Measurements from ENCODE around the gene SUCNR1.

Gene SUCNR1

DNA sequence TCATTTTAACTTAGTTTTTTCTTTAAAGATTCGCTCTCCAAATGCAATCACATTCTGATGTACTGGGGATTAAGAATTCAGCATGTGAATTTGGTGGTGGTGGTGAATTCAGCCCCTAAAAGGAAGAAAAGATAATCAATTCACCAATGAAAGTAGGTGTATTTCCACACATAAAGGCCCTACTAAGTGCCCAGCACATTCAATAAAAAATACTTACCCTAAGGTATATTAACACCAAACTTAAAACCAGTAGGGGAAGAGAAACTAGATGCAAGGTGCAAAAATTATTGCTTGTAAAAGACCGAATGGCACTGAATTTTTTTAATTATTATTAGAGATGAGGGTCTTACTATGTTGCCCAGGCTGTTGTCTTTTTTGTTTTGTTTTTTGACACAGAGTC is 16.8 kb upstream of the SUCNR1 start:
- Histone ChIP-seq H2AK5ac (ENCODE audit: low read length, severe bottlenecking) (no peak overlapping the region), H3K27me3 (ENCODE audit: control insufficient read depth in 1 of 2, insufficient read depth in 1 of 2, low read length in 2 of 2) (no peaks in the 10 kb centered on the region), H2BK120ac (ENCODE audit: low read depth, low read length) (no peak overlapping the region)

DNA sequence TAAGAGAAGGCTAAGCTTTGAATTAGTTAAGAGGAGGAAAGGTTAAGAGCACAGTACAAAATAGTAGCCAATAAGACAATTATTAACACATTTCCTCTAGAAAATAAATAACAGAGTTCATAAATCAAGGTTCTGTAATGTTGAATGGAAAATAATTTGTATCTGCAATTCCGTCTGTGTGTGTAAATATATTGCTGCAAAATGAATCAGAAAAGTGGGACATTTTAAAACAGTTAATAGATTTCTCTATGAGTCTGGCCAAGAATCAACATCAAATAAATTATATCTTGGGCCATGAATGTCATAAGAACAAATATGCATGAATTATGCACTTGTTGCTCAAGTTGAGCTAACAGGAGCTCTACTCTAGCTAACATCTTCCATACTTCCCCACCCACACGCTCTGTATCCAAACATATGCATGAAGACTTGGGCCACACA is 14.2 kb upstream of the SUCNR1 start:
- no peak overlapping the region for H2BK15ac ChIP-seq (ENCODE audit: low read depth, poor library complexity, severe bottlenecking)
- 100% methylated on average over 1 of the region's 2 CpGs for WGBS
- no peak for DNase-seq
- peak overlapping the region; percentile 96 for H3K27ac ChIP-seq (ENCODE audit: low read length, poor library complexity, severe bottlenecking)
- no peak overlapping the region for H3K14ac ChIP-seq (ENCODE audit: low read length in 2 of 2)
- H3K23ac ChIP-seq (ENCODE audit: low read length in 2 of 2) = no peak overlapping the region
- H2AFZ ChIP-seq (ENCODE audit: low read depth, low read length) = no peak overlapping the region
- no peaks in the 10 kb centered on the region for H3K36me3 ChIP-seq (ENCODE audit: control insufficient read depth in 1 of 2, insufficient read depth in 2 of 2, low read depth in 1 of 2, low read length in 2 of 2)
- H3K79me1 ChIP-seq (replicated peaks; ENCODE audit: low read length, poor library complexity, severe bottlenecking) = no peaks in the 10 kb centered on the region
- H3K4me2 ChIP-seq (ENCODE audit: low read length, poor library complexity, severe bottlenecking) = no peak overlapping the region
- H3K9me3 ChIP-seq (ENCODE audit: control insufficient read depth, low read length) = no peaks in the 10 kb centered on the region
- H4K91ac ChIP-seq (ENCODE audit: low read length) = no peak overlapping the region
- H3K4ac ChIP-seq (ENCODE audit: low read depth in 1 of 2, low read length in 2 of 2) = no peak overlapping the region
- no peak overlapping the region for H3K9ac ChIP-seq (ENCODE audit: low read length)
- H2AK5ac ChIP-seq (ENCODE audit: low read length, severe bottlenecking) = no peak overlapping the region
- H3K18ac ChIP-seq (ENCODE audit: low read depth in 1 of 2, low read length in 2 of 2) = no peak overlapping the region
- H2BK12ac ChIP-seq (ENCODE audit: low read length in 2 of 2) = no peak overlapping the region
- peak overlapping the region; percentile 35 for H2BK5ac ChIP-seq (ENCODE audit: low read depth, low read length, poor library complexity, severe bottlenecking)
- H4K8ac ChIP-seq (ENCODE audit: low read length) = no peak overlapping the region
- no peaks in the 10 kb centered on the region for H3K27me3 ChIP-seq (ENCODE audit: control insufficient read depth in 1 of 2, insufficient read depth in 1 of 2, low read length in 2 of 2)
- H3K4me1 ChIP-seq (ENCODE audit: control insufficient read depth, insufficient read depth, low read depth, low read length) = no peaks in the 10 kb centered on the region
- no peak overlapping the region for H3K4me3 ChIP-seq (ENCODE audit: insufficient read depth in 1 of 2, low read depth in 1 of 2, low read length in 2 of 2)
- no peak overlapping the region for H2BK120ac ChIP-seq (ENCODE audit: low read depth, low read length)

More for the DNA sequence above, 16.8 kb upstream of the SUCNR1 start:
- no peaks in the 10 kb centered on the region for H3K9me3 ChIP-seq (ENCODE audit: control insufficient read depth, low read length)
- H3K4me1 ChIP-seq (ENCODE audit: control insufficient read depth, insufficient read depth, low read depth, low read length) = no peaks in the 10 kb centered on the region
- H3K23ac ChIP-seq (ENCODE audit: low read length in 2 of 2) = no peak overlapping the region
- H3K36me3 ChIP-seq (ENCODE audit: control insufficient read depth in 1 of 2, insufficient read depth in 2 of 2, low read depth in 1 of 2, low read length in 2 of 2) = no peaks in the 10 kb centered on the region
- WGBS = 100% methylated on average over 1 of the region's 2 CpGs
- H2BK15ac ChIP-seq (ENCODE audit: low read depth, poor library complexity, severe bottlenecking) = no peak overlapping the region
- H3K79me1 ChIP-seq (replicated peaks; ENCODE audit: low read length, poor library complexity, severe bottlenecking) = no peaks in the 10 kb centered on the region
- H2AFZ ChIP-seq (ENCODE audit: low read depth, low read length) = no peak overlapping the region
- H3K9ac ChIP-seq (ENCODE audit: low read length) = no peak overlapping the region
- H3K4me2 ChIP-seq (ENCODE audit: low read length, poor library complexity, severe bottlenecking) = no peak overlapping the region
- H2BK5ac ChIP-seq (ENCODE audit: low read depth, low read length, poor library complexity, severe bottlenecking) = no peak overlapping the region
- H3K18ac ChIP-seq (ENCODE audit: low read depth in 1 of 2, low read length in 2 of 2) = no peak overlapping the region
- H3K4ac ChIP-seq (ENCODE audit: low read depth in 1 of 2, low read length in 2 of 2) = no peak overlapping the region
- DNase-seq = no peak
- H3K4me3 ChIP-seq (ENCODE audit: insufficient read depth in 1 of 2, low read depth in 1 of 2, low read length in 2 of 2) = no peak overlapping the region
- H3K14ac ChIP-seq (ENCODE audit: low read length in 2 of 2) = no peak overlapping the region
- no peak overlapping the region for H4K91ac ChIP-seq (ENCODE audit: low read length)
- no peak overlapping the region for H4K8ac ChIP-seq (ENCODE audit: low read length)
- H3K27ac ChIP-seq (ENCODE audit: low read length, poor library complexity, severe bottlenecking) = no peak overlapping the region
- H2BK12ac ChIP-seq (ENCODE audit: low read length in 2 of 2) = no peak overlapping the region

- Histone ChIP-seq H2BK120ac (ENCODE audit: low read depth, low read length) (no peak overlapping the region), H3K4me3 (ENCODE audit: insufficient read depth in 1 of 2, low read depth in 1 of 2, low read length in 2 of 2) (no peak overlapping the region), H3K14ac (ENCODE audit: low read length in 2 of 2) (no peak overlapping the region), H3K9me3 (ENCODE audit: control insufficient read depth, low read length) (no peaks in the 10 kb centered on the region), H2BK5ac (ENCODE audit: low read depth, low read length, poor library complexity, severe bottlenecking) (no peak overlapping the region), H3K9ac (ENCODE audit: low read length) (no peak overlapping the region), H3K27me3 (ENCODE audit: control insufficient read depth in 1 of 2, insufficient read depth in 1 of 2, low read length in 2 of 2) (no peaks in the 10 kb centered on the region), H3K18ac (ENCODE audit: low read depth in 1 of 2, low read length in 2 of 2) (no peak overlapping the region), H3K4ac (ENCODE audit: low read depth in 1 of 2, low read length in 2 of 2) (no peak overlapping the region), H3K79me1 (replicated peaks; ENCODE audit: low read length, poor library complexity, severe bottlenecking) (no peaks in the 10 kb centered on the region), H3K4me2 (ENCODE audit: low read length, poor library complexity, severe bottlenecking) (no peak overlapping the region), H4K8ac (ENCODE audit: low read length) (no peak overlapping the region), H4K91ac (ENCODE audit: low read length) (no peak overlapping the region), H2BK12ac (ENCODE audit: low read length in 2 of 2) (no peak overlapping the region), H2AK5ac (ENCODE audit: low read length, severe bottlenecking) (no peak overlapping the region), H3K36me3 (ENCODE audit: control insufficient read depth in 1 of 2, insufficient read depth in 2 of 2, low read depth in 1 of 2, low read length in 2 of 2) (no peaks in the 10 kb centered on the region), H3K4me1 (ENCODE audit: control insufficient read depth, insufficient read depth, low read depth, low read length) (no peaks in the 10 kb centered on the region), H2AFZ (ENCODE audit: low read depth, low read length) (no peak overlapping the region), H2BK15ac (ENCODE audit: low read depth, poor library complexity, severe bottlenecking) (no peak overlapping the region), H3K23ac (ENCODE audit: low read length in 2 of 2) (no peak overlapping the region), H3K27ac (ENCODE audit: low read length, poor library complexity, severe bottlenecking) (peak overlapping the region; percentile 93)
- no peak for DNase-seq
These were observed 13.5 kb upstream of the SUCNR1 start for GRCh38 chr3:151859905-151860304.

DNA sequence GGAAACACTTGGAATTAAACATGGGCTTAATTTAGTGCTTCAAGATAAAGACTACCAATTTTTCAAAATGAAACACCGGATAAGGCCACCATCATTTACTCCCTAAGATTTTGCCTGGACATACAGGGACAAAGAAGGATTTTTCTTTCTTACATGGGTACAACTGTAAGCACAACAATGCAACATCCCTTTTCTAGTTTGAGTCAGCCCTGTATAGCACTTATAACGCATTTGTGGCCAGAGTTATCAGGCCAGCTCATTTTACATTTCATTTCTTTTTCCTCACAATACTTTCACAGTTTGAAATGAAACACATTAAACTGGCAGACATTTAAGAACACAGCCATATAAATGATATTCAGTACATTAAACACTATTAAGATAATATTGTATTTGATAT is 9.8 kb upstream of the SUCNR1 start:
- Histone ChIP-seq H2BK120ac (ENCODE audit: low read depth, low read length) (no peak overlapping the region), H3K4me1 (ENCODE audit: control insufficient read depth, insufficient read depth, low read depth, low read length) (no peaks in the 10 kb centered on the region), H3K18ac (ENCODE audit: low read depth in 1 of 2, low read length in 2 of 2) (no peak overlapping the region), H3K79me1 (replicated peaks; ENCODE audit: low read length, poor library complexity, severe bottlenecking) (no peaks in the 10 kb centered on the region), H2BK12ac (ENCODE audit: low read length in 2 of 2) (no peak overlapping the region), H2BK5ac (ENCODE audit: low read depth, low read length, poor library complexity, severe bottlenecking) (no peak overlapping the region), H3K4ac (ENCODE audit: low read depth in 1 of 2, low read length in 2 of 2) (no peak overlapping the region), H2AFZ (ENCODE audit: low read depth, low read length) (no peak overlapping the region), H2BK15ac (ENCODE audit: low read depth, poor library complexity, severe bottlenecking) (no peak overlapping the region), H3K9me3 (ENCODE audit: control insufficient read depth, low read length) (no peaks in the 10 kb centered on the region), H3K27ac (ENCODE audit: low read length, poor library complexity, severe bottlenecking) (no peak overlapping the region), H3K36me3 (ENCODE audit: control insufficient read depth in 1 of 2, insufficient read depth in 2 of 2, low read depth in 1 of 2, low read length in 2 of 2) (no peaks in the 10 kb centered on the region), H3K9ac (ENCODE audit: low read length) (no peak overlapping the region), H3K23ac (ENCODE audit: low read length in 2 of 2) (no peak overlapping the region), H3K4me2 (ENCODE audit: low read length, poor library complexity, severe bottlenecking) (no peak overlapping the region), H3K27me3 (ENCODE audit: control insufficient read depth in 1 of 2, insufficient read depth in 1 of 2, low read length in 2 of 2) (no peaks in the 10 kb centered on the region), H3K14ac (ENCODE audit: low read length in 2 of 2) (no peak overlapping the region), H2AK5ac (ENCODE audit: low read length, severe bottlenecking) (no peak overlapping the region), H4K91ac (ENCODE audit: low read length) (no peak overlapping the region), H3K4me3 (ENCODE audit: insufficient read depth in 1 of 2, low read depth in 1 of 2, low read length in 2 of 2) (no peak overlapping the region), H4K8ac (ENCODE audit: low read length) (no peak overlapping the region)
- 64% methylated on average over 2 of the region's 2 CpGs for WGBS
- DNase-seq = no peak

Data from mesenchymal stem cell (in vitro differentiated cells and primary cell).